SK-N-SH treated with all-trans-retinoic acid at 6 μM for 48 hours (cell line): ENCODE measurements around the gene RAX2.

Source experiments
- CREB5 ChIP-seq: fragments of 250-450 bp; sonication (Bioruptor Pico); IDR thresholded peaks from 2 replicates; pipeline ENCODE4 v1.5.1; 2020; ENCODE audit warnings: low read depth, mild to moderate bottlenecking, moderate library complexity
- CSDC2 ChIP-seq: fragments of 250-450 bp; sonication (Bioruptor Pico); IDR thresholded peaks from 2 replicates; pipeline ENCODE4 v1.5.0; 2020; ENCODE audit warnings: mild to moderate bottlenecking, moderate library complexity
- CSRNP3 ChIP-seq: fragments of 250-450 bp; sonication (Bioruptor Pico); IDR thresholded peaks from 2 replicates; pipeline ENCODE4 v1.5.1; 2021; ENCODE audit warnings: mild to moderate bottlenecking, moderate library complexity
- ESRRG ChIP-seq: fragments of 250-450 bp; sonication (Bioruptor Pico); IDR thresholded peaks from 2 replicates; pipeline ENCODE4 v1.6.1; 2021; ENCODE audit warnings: mild to moderate bottlenecking
- OSR1 ChIP-seq: fragments of 250-450 bp; sonication (Bioruptor Pico); IDR thresholded peaks from 2 replicates; pipeline ENCODE4 v1.8.0; 2022; ENCODE audit warnings: moderate library complexity, mild to moderate bottlenecking, inconsistent platforms
- RARB ChIP-seq: fragments of 250-450 bp; sonication (Bioruptor Pico); IDR thresholded peaks from 2 replicates; pipeline ENCODE4 v1.8.0; 2021; ENCODE audit warnings: mild to moderate bottlenecking, moderate library complexity
- SNAI2 ChIP-seq: fragments of 250-450 bp; sonication (Bioruptor Pico); IDR thresholded peaks from 2 replicates; pipeline ENCODE4 v1.5.0; 2020; ENCODE audit warnings: mild to moderate bottlenecking, moderate library complexity
- ZFP3 ChIP-seq: fragments of 250-450 bp; sonication (Bioruptor Pico); IDR thresholded peaks from 2 replicates; pipeline ENCODE4 v1.5.0; 2020; ENCODE audit warnings: mild to moderate bottlenecking, moderate library complexity
- ZFP30 ChIP-seq: fragments of 450-650 bp; formaldehyde crosslinking; IDR thresholded peaks from 2 replicates; pipeline ENCODE4 v1.5.0; 2022; ENCODE audit warnings: mild to moderate bottlenecking, moderate library complexity
- ZNF565 ChIP-seq: fragments of 450-650 bp; formaldehyde crosslinking; conservative IDR thresholded peaks from 2 replicates; pipeline ENCODE4 v1.5.0; 2020; ENCODE audit warnings: low read depth, mild to moderate bottlenecking, moderate library complexity
- ZNF70 ChIP-seq: fragments of 450-650 bp; formaldehyde crosslinking; IDR thresholded peaks from 2 replicates; pipeline ENCODE4 v1.5.0; 2020; ENCODE audit warnings: mild to moderate bottlenecking, moderate library complexity
- ZNF8 ChIP-seq: fragments of 450-650 bp; formaldehyde crosslinking; IDR thresholded peaks from 2 replicates; pipeline ENCODE4 v1.5.0; 2020; ENCODE audit warnings: mild to moderate bottlenecking, moderate library complexity
- TF ChIP-seq, protein P1 (sequence below): fragments of 250-450 bp; sonication (Bioruptor Pico); IDR thresholded peaks from 2 replicates; pipeline ENCODE4 v1.5.0; 2020; ENCODE audit warnings: mild to moderate bottlenecking, moderate library complexity
- TF ChIP-seq, protein P2 (sequence below): fragments of 250-450 bp; sonication (Bioruptor Pico); IDR thresholded peaks from 2 replicates; pipeline ENCODE4 v1.8.0; 2020; ENCODE audit warnings: mild to moderate bottlenecking, moderate library complexity, borderline replicate concordance

GRCh38 chr19:3771906-3772455 is at the start of gene RAX2:
- TF ChIP-seq ZNF70 (CRISPR knock-in tag) = no peak
- TF ChIP-seq, protein P1, sequence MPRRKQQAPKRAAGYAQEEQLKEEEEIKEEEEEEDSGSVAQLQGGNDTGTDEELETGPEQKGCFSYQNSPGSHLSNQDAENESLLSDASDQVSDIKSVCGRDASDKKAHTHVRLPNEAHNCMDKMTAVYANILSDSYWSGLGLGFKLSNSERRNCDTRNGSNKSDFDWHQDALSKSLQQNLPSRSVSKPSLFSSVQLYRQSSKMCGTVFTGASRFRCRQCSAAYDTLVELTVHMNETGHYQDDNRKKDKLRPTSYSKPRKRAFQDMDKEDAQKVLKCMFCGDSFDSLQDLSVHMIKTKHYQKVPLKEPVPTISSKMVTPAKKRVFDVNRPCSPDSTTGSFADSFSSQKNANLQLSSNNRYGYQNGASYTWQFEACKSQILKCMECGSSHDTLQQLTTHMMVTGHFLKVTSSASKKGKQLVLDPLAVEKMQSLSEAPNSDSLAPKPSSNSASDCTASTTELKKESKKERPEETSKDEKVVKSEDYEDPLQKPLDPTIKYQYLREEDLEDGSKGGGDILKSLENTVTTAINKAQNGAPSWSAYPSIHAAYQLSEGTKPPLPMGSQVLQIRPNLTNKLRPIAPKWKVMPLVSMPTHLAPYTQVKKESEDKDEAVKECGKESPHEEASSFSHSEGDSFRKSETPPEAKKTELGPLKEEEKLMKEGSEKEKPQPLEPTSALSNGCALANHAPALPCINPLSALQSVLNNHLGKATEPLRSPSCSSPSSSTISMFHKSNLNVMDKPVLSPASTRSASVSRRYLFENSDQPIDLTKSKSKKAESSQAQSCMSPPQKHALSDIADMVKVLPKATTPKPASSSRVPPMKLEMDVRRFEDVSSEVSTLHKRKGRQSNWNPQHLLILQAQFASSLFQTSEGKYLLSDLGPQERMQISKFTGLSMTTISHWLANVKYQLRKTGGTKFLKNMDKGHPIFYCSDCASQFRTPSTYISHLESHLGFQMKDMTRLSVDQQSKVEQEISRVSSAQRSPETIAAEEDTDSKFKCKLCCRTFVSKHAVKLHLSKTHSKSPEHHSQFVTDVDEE (CRISPR knock-in tag) = no peak
- no peak for TF ChIP-seq OSR1 (CRISPR knock-in tag)
- no peak for TF ChIP-seq CSRNP3 (CRISPR knock-in tag)
- no peak for TF ChIP-seq ZFP3
- TF ChIP-seq CREB5 (CRISPR knock-in tag) = no peak
- TF ChIP-seq ESRRG (CRISPR knock-in tag) = no peak
- TF ChIP-seq, protein P2, sequence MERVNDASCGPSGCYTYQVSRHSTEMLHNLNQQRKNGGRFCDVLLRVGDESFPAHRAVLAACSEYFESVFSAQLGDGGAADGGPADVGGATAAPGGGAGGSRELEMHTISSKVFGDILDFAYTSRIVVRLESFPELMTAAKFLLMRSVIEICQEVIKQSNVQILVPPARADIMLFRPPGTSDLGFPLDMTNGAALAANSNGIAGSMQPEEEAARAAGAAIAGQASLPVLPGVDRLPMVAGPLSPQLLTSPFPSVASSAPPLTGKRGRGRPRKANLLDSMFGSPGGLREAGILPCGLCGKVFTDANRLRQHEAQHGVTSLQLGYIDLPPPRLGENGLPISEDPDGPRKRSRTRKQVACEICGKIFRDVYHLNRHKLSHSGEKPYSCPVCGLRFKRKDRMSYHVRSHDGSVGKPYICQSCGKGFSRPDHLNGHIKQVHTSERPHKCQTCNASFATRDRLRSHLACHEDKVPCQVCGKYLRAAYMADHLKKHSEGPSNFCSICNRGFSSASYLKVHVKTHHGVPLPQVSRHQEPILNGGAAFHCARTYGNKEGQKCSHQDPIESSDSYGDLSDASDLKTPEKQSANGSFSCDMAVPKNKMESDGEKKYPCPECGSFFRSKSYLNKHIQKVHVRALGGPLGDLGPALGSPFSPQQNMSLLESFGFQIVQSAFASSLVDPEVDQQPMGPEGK = no peak
- no peak for TF ChIP-seq ZNF8 (CRISPR knock-in tag)
- TF ChIP-seq ZNF565 (CRISPR knock-in tag) = no peak
- TF ChIP-seq CSDC2 (CRISPR knock-in tag) = no peak
- no peak for TF ChIP-seq SNAI2 (CRISPR knock-in tag)
- no peak for TF ChIP-seq RARB
- no peak for TF ChIP-seq ZFP30 (CRISPR knock-in tag)
